SK-N-SH (cell line): Measurements from ENCODE around the gene ELFN2.

Source experiments
- CHD2 ChIP-seq: fragments of 150-350 bp; IDR thresholded peaks from 2 replicates; pipeline ENCODE4 v1.6.1; 2018; ENCODE audit warnings: low read length; ENCODE audit not compliant: partially characterized antibody
- EP300 ChIP-seq, 2 experiments: IDR thresholded peaks; 2 replicates each; pipeline versions ENCODE4 v1.4.0 to v1.6.1; 2012; ENCODE audit warnings: borderline replicate concordance in 1 of 2, low read depth in 1 of 2, low read length in 1 of 2
- FOXM1 ChIP-seq: IDR thresholded peaks from 2 replicates; pipeline ENCODE4 v1.4.0; 2012; ENCODE audit warnings: low read depth, mild to moderate bottlenecking
- GABPA ChIP-seq: IDR thresholded peaks from 2 replicates; pipeline ENCODE4 v1.4.0; 2012; ENCODE audit warnings: low read depth, mild to moderate bottlenecking
- GATA2 ChIP-seq: sonication (generic); formaldehyde crosslinking; IDR thresholded peaks from 2 replicates; pipeline ENCODE4 v1.5.0; 2020; ENCODE audit warnings: mild to moderate bottlenecking, missing genetic modification reagents
- JUND ChIP-seq: IDR thresholded peaks from 2 replicates; pipeline ENCODE4 v1.4.0; 2012
- MEF2A ChIP-seq: IDR thresholded peaks from 2 replicates; pipeline ENCODE4 v1.4.0; 2012; ENCODE audit warnings: low read depth, borderline replicate concordance
- NFIC ChIP-seq: IDR thresholded peaks from 2 replicates; pipeline ENCODE4 v1.4.0; 2012; ENCODE audit warnings: borderline replicate concordance
- RAD21 ChIP-seq: IDR thresholded peaks from 2 replicates; pipeline ENCODE4 v1.6.1; 2012; ENCODE audit warnings: mild to moderate bottlenecking, low read length
- RFX5 ChIP-seq: IDR thresholded peaks from 2 replicates; pipeline ENCODE4 v1.6.1; 2012; ENCODE audit warnings: mild to moderate bottlenecking, improper control_type of control experiment, low read length
- SIN3A ChIP-seq: IDR thresholded peaks from 2 replicates; pipeline ENCODE4 v1.6.1; 2012; ENCODE audit warnings: low read depth, mild to moderate bottlenecking, low read length, moderate library complexity, borderline replicate concordance
- TF ChIP-seq, protein P1 (sequence below): fragments of 200-600 bp; sonication (generic); IDR thresholded peaks from 2 replicates; pipeline ENCODE4 v1.6.1; 2017; ENCODE audit warnings: antibody characterized with exemption, mild to moderate bottlenecking, moderate library complexity
- TF ChIP-seq, protein P2 (sequence below): IDR thresholded peaks from 2 replicates; pipeline ENCODE4 v1.4.0; 2012; ENCODE audit warnings: low read depth
- TF ChIP-seq, protein P3 (sequence below): IDR thresholded peaks from 2 replicates; pipeline ENCODE4; 2012

DNA sequence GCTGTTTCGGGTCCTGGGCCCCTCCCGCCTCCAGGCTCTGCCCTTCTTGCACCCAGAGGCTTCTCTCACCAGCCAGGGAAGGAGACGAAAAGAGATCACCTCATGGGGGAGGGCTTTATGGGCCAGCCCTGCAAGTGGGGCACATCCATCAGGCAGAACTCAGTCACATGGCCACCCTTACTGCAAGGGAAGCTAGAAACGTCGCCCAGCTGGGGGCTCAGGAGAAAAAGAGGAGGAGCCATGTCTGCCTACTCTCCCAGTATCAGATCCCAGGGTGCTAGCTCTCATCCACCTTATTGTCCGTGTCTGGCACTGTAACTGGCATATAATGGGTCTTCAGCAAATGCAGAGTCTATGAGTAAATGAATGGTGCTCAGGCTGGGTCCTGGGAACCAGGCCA is 34.7 kb upstream of the ELFN2 start:
- no peak for TF ChIP-seq JUND
- TF ChIP-seq FOXM1 = no peak
- no peak for TF ChIP-seq RFX5
- TF ChIP-seq, protein P1, sequence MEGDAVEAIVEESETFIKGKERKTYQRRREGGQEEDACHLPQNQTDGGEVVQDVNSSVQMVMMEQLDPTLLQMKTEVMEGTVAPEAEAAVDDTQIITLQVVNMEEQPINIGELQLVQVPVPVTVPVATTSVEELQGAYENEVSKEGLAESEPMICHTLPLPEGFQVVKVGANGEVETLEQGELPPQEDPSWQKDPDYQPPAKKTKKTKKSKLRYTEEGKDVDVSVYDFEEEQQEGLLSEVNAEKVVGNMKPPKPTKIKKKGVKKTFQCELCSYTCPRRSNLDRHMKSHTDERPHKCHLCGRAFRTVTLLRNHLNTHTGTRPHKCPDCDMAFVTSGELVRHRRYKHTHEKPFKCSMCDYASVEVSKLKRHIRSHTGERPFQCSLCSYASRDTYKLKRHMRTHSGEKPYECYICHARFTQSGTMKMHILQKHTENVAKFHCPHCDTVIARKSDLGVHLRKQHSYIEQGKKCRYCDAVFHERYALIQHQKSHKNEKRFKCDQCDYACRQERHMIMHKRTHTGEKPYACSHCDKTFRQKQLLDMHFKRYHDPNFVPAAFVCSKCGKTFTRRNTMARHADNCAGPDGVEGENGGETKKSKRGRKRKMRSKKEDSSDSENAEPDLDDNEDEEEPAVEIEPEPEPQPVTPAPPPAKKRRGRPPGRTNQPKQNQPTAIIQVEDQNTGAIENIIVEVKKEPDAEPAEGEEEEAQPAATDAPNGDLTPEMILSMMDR = no peak
- no peak for TF ChIP-seq GABPA
- TF ChIP-seq, protein P2, sequence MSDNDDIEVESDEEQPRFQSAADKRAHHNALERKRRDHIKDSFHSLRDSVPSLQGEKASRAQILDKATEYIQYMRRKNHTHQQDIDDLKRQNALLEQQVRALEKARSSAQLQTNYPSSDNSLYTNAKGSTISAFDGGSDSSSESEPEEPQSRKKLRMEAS = no peak
- TF ChIP-seq CHD2 = no peak
- TF ChIP-seq GATA2 = no peak
- no peak for TF ChIP-seq RAD21
- TF ChIP-seq, protein P3, sequence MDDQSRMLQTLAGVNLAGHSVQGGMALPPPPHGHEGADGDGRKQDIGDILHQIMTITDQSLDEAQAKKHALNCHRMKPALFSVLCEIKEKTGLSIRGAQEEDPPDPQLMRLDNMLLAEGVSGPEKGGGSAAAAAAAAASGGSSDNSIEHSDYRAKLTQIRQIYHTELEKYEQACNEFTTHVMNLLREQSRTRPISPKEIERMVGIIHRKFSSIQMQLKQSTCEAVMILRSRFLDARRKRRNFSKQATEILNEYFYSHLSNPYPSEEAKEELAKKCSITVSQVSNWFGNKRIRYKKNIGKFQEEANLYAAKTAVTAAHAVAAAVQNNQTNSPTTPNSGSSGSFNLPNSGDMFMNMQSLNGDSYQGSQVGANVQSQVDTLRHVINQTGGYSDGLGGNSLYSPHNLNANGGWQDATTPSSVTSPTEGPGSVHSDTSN = no peak
- TF ChIP-seq EP300 (IDR thresholded peaks at IDR 0.05; ENCODE audit: borderline replicate concordance in 1 of 2, low read depth in 1 of 2, low read length in 1 of 2) = no peak
- TF ChIP-seq SIN3A = no peak
- no peak for TF ChIP-seq NFIC
- no peak for TF ChIP-seq MEF2A
